ENCODE results near the gene ZNF750.

DNA sequence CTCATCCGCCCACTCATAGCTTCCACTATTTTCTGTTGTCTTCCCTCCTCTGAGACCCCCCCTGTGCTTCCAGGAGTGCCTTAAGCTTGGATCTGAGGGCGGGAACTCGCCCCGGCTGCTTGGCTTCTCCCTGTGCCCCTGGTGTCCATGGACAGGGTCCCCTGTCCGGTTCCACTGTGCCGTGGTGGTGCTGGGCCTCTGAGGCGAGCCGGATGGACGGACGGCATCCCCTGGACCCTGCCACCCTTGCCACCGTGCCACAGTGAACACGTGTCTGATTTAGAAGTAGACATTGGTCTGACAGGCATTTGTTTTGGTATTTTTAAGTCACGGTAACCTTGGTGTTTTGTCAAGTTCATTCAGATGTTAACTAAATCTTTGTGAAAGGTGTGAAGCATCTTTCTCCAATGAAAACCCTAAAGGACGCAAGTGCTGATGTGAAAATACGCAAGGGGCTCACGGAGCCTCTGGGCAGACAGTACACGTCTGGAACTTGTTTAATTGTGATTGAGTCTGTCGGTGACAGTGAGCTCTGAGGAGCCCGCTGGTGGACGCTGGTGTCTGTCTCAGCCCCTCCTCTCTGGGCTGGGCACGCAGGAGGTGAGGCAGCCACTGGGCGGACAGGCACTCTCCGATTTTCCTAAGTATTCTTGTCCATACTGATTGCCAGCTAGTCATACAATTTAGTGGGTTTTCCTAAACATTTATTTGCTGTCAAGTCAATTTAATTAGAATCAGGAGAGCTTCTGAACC is 26.3 kb downstream of the ZNF750 start:
- TF ChIP-seq, protein P1, sequence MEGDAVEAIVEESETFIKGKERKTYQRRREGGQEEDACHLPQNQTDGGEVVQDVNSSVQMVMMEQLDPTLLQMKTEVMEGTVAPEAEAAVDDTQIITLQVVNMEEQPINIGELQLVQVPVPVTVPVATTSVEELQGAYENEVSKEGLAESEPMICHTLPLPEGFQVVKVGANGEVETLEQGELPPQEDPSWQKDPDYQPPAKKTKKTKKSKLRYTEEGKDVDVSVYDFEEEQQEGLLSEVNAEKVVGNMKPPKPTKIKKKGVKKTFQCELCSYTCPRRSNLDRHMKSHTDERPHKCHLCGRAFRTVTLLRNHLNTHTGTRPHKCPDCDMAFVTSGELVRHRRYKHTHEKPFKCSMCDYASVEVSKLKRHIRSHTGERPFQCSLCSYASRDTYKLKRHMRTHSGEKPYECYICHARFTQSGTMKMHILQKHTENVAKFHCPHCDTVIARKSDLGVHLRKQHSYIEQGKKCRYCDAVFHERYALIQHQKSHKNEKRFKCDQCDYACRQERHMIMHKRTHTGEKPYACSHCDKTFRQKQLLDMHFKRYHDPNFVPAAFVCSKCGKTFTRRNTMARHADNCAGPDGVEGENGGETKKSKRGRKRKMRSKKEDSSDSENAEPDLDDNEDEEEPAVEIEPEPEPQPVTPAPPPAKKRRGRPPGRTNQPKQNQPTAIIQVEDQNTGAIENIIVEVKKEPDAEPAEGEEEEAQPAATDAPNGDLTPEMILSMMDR (IDR thresholded peaks at IDR 0.05), result no peak
- no peak for TF ChIP-seq POLR2A (IDR thresholded peaks at IDR 0.05)
